Activated gamma-delta T cell (primary cell): Measurements from ENCODE around the gene CASZ1.

Source experiments
- DNase-seq: peaks from one replicate; lab custom pipeline; 2025; lab: John Stamatoyannopoulos, UW

Gene CASZ1

GRCh38 chr1:10652626-10653025 lies 143.8 kb downstream of the CASZ1 start:
- no peak for DNase-seq

GRCh38 chr1:10651793-10652192 lies 144.7 kb downstream of the CASZ1 start:
- no peak for DNase-seq

GRCh38 chr1:10651389-10651766 lies 145.1 kb downstream of the CASZ1 start:
- DNase-seq, result no peak

GRCh38 chr1:10650556-10651388 lies 145.7 kb downstream of the CASZ1 start:
- no peak for DNase-seq

- DNase-seq, result no peak
Observed at GRCh38 chr1:10649517-10650201, 146.8 kb downstream of the CASZ1 start.

GRCh38 chr1:10648689-10649516 lies 147.5 kb downstream of the CASZ1 start:
- no peak for DNase-seq

GRCh38 chr1:10647414-10648170 lies 148.9 kb downstream of the CASZ1 start:
- no peak for DNase-seq

GRCh38 chr1:10646347-10646861 lies 150.0 kb downstream of the CASZ1 start:
- DNase-seq, result no peak

GRCh38 chr1:10644307-10645128 lies 151.9 kb downstream of the CASZ1 start:
- DNase-seq, result no peak

- DNase-seq, result no peak
Observed at GRCh38 chr1:10643607-10644306, 152.7 kb downstream of the CASZ1 start.

GRCh38 chr1:10642403-10643080 lies 153.9 kb downstream of the CASZ1 start:
- DNase-seq, result no peak

- no peak for DNase-seq
Observed at GRCh38 chr1:10641976-10642375, 154.5 kb downstream of the CASZ1 start.

GRCh38 chr1:10640843-10641553 lies 155.4 kb downstream of the CASZ1 start:
- no peak for DNase-seq

GRCh38 chr1:10639775-10640578 lies 156.5 kb downstream of the CASZ1 start:
- no peak for DNase-seq

GRCh38 chr1:10639011-10639774 lies 157.3 kb downstream of the CASZ1 start:
- no peak for DNase-seq

- DNase-seq, result no peak
Observed at GRCh38 chr1:10638559-10639005, 157.9 kb downstream of the CASZ1 start.
